ENCODE data around the gene ZNF385A.
A peak's percentile ranks its signal among the peaks of the same experiment; 100 is the strongest.

ZNF385A gene

GRCh38 chr12:54392485-54393206 lies 8.1 kb upstream of the ZNF385A start:
- DNase-seq (ENCODE audit: low spot score) = no peak

GRCh38 chr12:54390668-54391551 lies 6.4 kb upstream of the ZNF385A start:
- peak; percentile 58 for DNase-seq (ENCODE audit: low spot score)

GRCh38 chr12:54390176-54390667 lies 5.7 kb upstream of the ZNF385A start:
- no peak for DNase-seq (ENCODE audit: low spot score)

- DNase-seq (ENCODE audit: low spot score) = no peak
These were observed 5.2 kb upstream of the ZNF385A start for GRCh38 chr12:54389607-54390175.

GRCh38 chr12:54389134-54389508 lies 4.6 kb upstream of the ZNF385A start:
- no peak for DNase-seq (ENCODE audit: low spot score)

GRCh38 chr12:54388237-54389133 lies 4.0 kb upstream of the ZNF385A start:
- DNase-seq (ENCODE audit: low spot score) = no peak

- no peak for DNase-seq (ENCODE audit: low spot score)
These were observed 2.6 kb upstream of the ZNF385A start for GRCh38 chr12:54387114-54387467.

- DNase-seq (ENCODE audit: low spot score) = no peak
These were observed 2.0 kb upstream of the ZNF385A start for GRCh38 chr12:54386403-54387113.

GRCh38 chr12:54385251-54385914 lies 850 bp upstream of the ZNF385A start:
- no peak for DNase-seq (ENCODE audit: low spot score)

GRCh38 chr12:54383041-54383609 lies 1.4 kb downstream of the ZNF385A start:
- no peak for DNase-seq (ENCODE audit: low spot score)

GRCh38 chr12:54381136-54381535 lies 3.4 kb downstream of the ZNF385A start:
- no peak for DNase-seq (ENCODE audit: low spot score)

- DNase-seq (ENCODE audit: low spot score) = peak; percentile 96
These were observed 4.9 kb downstream of the ZNF385A start for GRCh38 chr12:54379398-54380201.

GRCh38 chr12:54378796-54379397 lies 5.6 kb downstream of the ZNF385A start:
- DNase-seq (ENCODE audit: low spot score) = peak; percentile 86

- DNase-seq (ENCODE audit: low spot score) = no peak
These were observed 6.6 kb downstream of the ZNF385A start for GRCh38 chr12:54377797-54378515.

GRCh38 chr12:54377007-54377406 lies 7.5 kb downstream of the ZNF385A start:
- DNase-seq (ENCODE audit: low spot score) = no peak

- no peak for DNase-seq (ENCODE audit: low spot score)
These were observed 7.9 kb downstream of the ZNF385A start for GRCh38 chr12:54376596-54376995.

GRCh38 chr12:54375259-54375579 lies 9.3 kb downstream of the ZNF385A start:
- DNase-seq (ENCODE audit: low spot score) = no peak

GRCh38 chr12:54374562-54375258 lies 9.8 kb downstream of the ZNF385A start:
- DNase-seq (ENCODE audit: low spot score) = no peak
